Measurements from ENCODE around the gene ADAP2. TPM values are rescaled to one million over a fixed set of nuclear protein-coding genes. Genes with fewer than 3 reads are reported as not detected.

Gene ADAP2
- total RNA-seq, 4 donors from 2014 or later, result 1.6 to 32.2 (median 13.6) TPM

- no peak for DNase-seq
- peaks cover 0 to 60% (median 0%) of the 10 kb centered on the region in 3 donors for H3K36me3 ChIP-seq
- TF ChIP-seq CTCF (IDR thresholded peaks at IDR 0.05), result no peak
- no peak for TF ChIP-seq POLR2A (IDR thresholded peaks at IDR 0.05)
- no peak overlapping the region for H3K4me3 ChIP-seq
- no peaks in the 10 kb centered on the region for H3K4me1 ChIP-seq
- no peaks in the 10 kb centered on the region for H3K9me3 ChIP-seq
- no peak overlapping the region for H3K27ac ChIP-seq
- no peaks in the 10 kb centered on the region for H3K27me3 ChIP-seq
These were observed 76.1 kb downstream of the ADAP2 start for GRCh38 chr17:30997842-30998241.

GRCh38 chr17:31002047-31002446 is 80.3 kb downstream of the ADAP2 start:
- DNase-seq, result no peak
- H3K27ac ChIP-seq, result no peak overlapping the region
- TF ChIP-seq CTCF (IDR thresholded peaks at IDR 0.05), result no peak
- no peak for TF ChIP-seq POLR2A (IDR thresholded peaks at IDR 0.05)
- H3K4me1 ChIP-seq, result no peaks in the 10 kb centered on the region
- peaks cover 0 to 39% (median 0%) of the 10 kb centered on the region in 3 donors for H3K36me3 ChIP-seq
- no peaks in the 10 kb centered on the region for H3K27me3 ChIP-seq
- no peak overlapping the region for H3K4me3 ChIP-seq
- no peaks in the 10 kb centered on the region for H3K9me3 ChIP-seq

- H3K36me3 ChIP-seq, result peaks cover 0 to 26% (median 0%) of the 10 kb centered on the region in 3 donors
- H3K4me1 ChIP-seq, result no peaks in the 10 kb centered on the region
- no peak for DNase-seq
- H3K27me3 ChIP-seq, result no peaks in the 10 kb centered on the region
- TF ChIP-seq CTCF (IDR thresholded peaks at IDR 0.05) (no peak), POLR2A (IDR thresholded peaks at IDR 0.05) (no peak)
- H3K27ac ChIP-seq, result no peak overlapping the region
- H3K4me3 ChIP-seq, result no peak overlapping the region
- H3K9me3 ChIP-seq, result no peaks in the 10 kb centered on the region
These were observed 81.6 kb downstream of the ADAP2 start for GRCh38 chr17:31003225-31003866.

- H3K27me3 ChIP-seq, result no peaks in the 10 kb centered on the region
- DNase-seq, result no peak
- peaks cover 0 to 18% (median 0%) of the 10 kb centered on the region in 3 donors for H3K36me3 ChIP-seq
- no peaks in the 10 kb centered on the region for H3K4me1 ChIP-seq
- H3K27ac ChIP-seq, result no peak overlapping the region
- H3K9me3 ChIP-seq, result no peaks in the 10 kb centered on the region
- no peak overlapping the region for H3K4me3 ChIP-seq
- TF ChIP-seq CTCF (IDR thresholded peaks at IDR 0.05) (no peak), POLR2A (IDR thresholded peaks at IDR 0.05) (no peak)
These were observed 82.4 kb downstream of the ADAP2 start for GRCh38 chr17:31004160-31004559.

- no peaks in the 10 kb centered on the region for H3K4me1 ChIP-seq
- H3K27me3 ChIP-seq, result no peaks in the 10 kb centered on the region
- TF ChIP-seq CTCF (IDR thresholded peaks at IDR 0.05), result no peak
- H3K36me3 ChIP-seq, result no peaks in the 10 kb centered on the region
- H3K9me3 ChIP-seq, result no peaks in the 10 kb centered on the region
- DNase-seq, result no peak
- peak overlapping the region; percentile 61 to 79 (median 69) for H3K27ac ChIP-seq
- H3K4me3 ChIP-seq, result peak overlapping the region; percentile 63 to 71 (median 66)
These were observed 86.1 kb downstream of the ADAP2 start for GRCh38 chr17:31007695-31008373.

All from Peyer's patch (tissue), 4 donors.